Body of pancreas (tissue), 4 donors: Measurements from ENCODE around the gene MROH2B. TPM values are rescaled to one million over a fixed set of nuclear protein-coding genes. Genes with fewer than 3 reads are reported as not detected.

Experiments
- ATAC-seq: fragments of 150-250 bp; one replicate; pipeline ENCODE4 v1.9.1; 2016
- DNase-seq, 4 donors: peaks; one replicate each; pipeline ENCODE4 v3.0.0-alpha.2; 2019
- H3K27ac ChIP-seq, 4 donors: fragments of 200-600 bp; sonication (generic); 1 replicate in 3 of 4; 2 replicates in 1 of 4; pipeline versions ENCODE4 v1.5.1 to v1.6.1; 2016 to 2019; ENCODE audit warnings: mild to moderate bottlenecking in 1 of 4, mixed read lengths in 1 of 4, moderate library complexity in 1 of 4
- H3K27me3 ChIP-seq, 2 donors: fragments of 200-600 bp; sonication (generic); one replicate each; pipeline ENCODE4 v1.6.0; 2016; ENCODE audit warnings: mild to moderate bottlenecking in 1 of 2
- H3K36me3 ChIP-seq, 2 donors: fragments of 200-600 bp; sonication (generic); replicated peaks in 1 of 2; 2 replicates each; pipeline ENCODE4 v1.5.1; 2016; ENCODE audit warnings: low read depth in 2 of 2; ENCODE audit not compliant: insufficient read depth in 1 of 2
- H3K4me1 ChIP-seq: fragments of 200-600 bp; sonication (generic); one replicate; pipeline ENCODE4 v1.6.0; 2016
- H3K4me3 ChIP-seq, 2 donors: fragments of 200-600 bp; sonication (generic); 1 replicate in 1 of 2; 2 replicates in 1 of 2; pipeline ENCODE4 v1.5.1; 2016 to 2019
- H3K9me3 ChIP-seq, 3 donors: fragments of 200-600 bp; sonication (generic); 1 replicate in 2 of 3; 2 replicates in 1 of 3; pipeline ENCODE4 v1.5.1; 2016
- CTCF ChIP-seq, 7 experiments: fragments of 450-650 bp in 4 of 7; fragments of 200-600 bp in 3 of 7; sonication (generic) in 3 of 7; IDR thresholded peaks; one replicate each; pipeline ENCODE4 v1.5.1; 2016 to 2019; ENCODE audit warnings: antibody characterized with exemption in 7 of 7
- POLR2A ChIP-seq, 3 donors: fragments of 450-650 bp; IDR thresholded peaks; one replicate each; pipeline ENCODE4 v1.6.1; 2016; ENCODE audit warnings: antibody characterized with exemption in 3 of 3, mild to moderate bottlenecking in 2 of 3
- whole genome bisulfite sequencing, 2 donors: methylation state at CpG; one replicate each; pipeline ENCODE4 v1.1.5; 2017; 5-methylcytosine and 5-hydroxymethylcytosine counted together
- intact Hi-C: fragments of 100-400 bp; cut with DNase I; formaldehyde crosslinking; loops from one replicate; pipeline ENCODE4 v1.15.1; 2023
- total RNA-seq, 2 donors: library from RNA; depleted of rRNA; stranded (reverse); fragments of >200 nt; gene quantifications; one replicate each; pipeline ENCODE4 v1.1.0, GENCODE V29; 2016

MROH2B gene
- total RNA-seq, 2 donors from 2014 or later: not detected

DNA sequence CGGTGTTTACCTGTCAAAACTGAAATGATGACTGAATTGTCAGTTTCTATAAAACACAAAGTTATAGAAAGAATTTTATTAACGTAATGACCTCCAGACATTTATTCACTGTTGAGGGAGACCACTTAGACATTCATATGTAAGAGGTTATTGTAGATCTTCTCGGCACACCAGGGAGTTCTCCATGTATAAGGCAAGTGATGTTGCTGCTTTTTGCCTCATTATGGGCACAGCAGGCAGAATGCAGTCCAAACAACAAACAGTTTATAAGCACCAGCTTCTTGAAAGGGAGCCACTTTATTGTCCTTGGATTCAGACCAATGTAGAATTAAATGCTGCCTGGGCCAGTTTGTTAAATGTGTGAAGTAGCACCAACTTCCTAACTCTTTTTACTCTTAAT, 95.1 kb downstream of the MROH2B start:
- Histone ChIP-seq H3K4me3 (no peak overlapping the region), H3K36me3 (no peaks in the 10 kb centered on the region), H3K27ac (no peak overlapping the region), H3K27me3 (no peaks in the 10 kb centered on the region), H3K4me1 (no peaks in the 10 kb centered on the region), H3K9me3 (no peaks in the 10 kb centered on the region)
- 66 to 69% methylated on average over 3 of the region's 3 CpGs for WGBS, 2 donors
- no peak for ATAC-seq
- intact Hi-C loops: no loop called here
- TF ChIP-seq POLR2A (IDR thresholded peaks at IDR 0.05): no peak
- no peak for DNase-seq

DNA sequence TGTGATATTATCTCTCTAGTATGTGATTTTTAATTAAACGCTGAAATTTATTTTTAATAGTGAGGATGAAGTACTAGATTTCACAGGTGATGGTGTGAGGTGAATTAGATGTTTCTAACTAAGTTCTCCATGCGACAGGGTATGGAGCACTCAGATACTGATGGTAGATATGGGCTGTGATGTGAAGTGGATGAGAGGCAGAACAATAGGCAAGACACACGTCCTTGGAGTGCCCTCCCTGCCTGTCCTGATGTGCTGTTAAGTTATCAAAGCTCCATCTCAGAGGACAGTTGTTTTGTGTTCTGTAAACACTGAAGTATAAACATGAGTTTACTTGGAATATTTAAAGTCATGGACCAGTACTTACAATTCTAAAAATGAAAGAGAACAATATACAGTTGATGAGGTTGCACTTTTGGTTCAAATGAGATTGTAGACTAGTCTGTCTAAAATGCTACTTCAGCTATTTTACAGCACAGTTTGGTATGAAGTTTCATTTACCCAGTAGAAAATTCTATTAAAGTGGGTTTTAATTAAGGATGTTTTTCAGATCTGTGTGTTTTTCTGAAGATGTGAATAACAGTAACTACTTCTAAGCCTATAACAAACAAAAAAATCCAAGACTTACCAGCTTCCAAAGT, 97.7 kb downstream of the MROH2B start:
- TF ChIP-seq POLR2A (IDR thresholded peaks at IDR 0.05): no peak
- TF ChIP-seq CTCF (IDR thresholded peaks at IDR 0.05): no peak
- 55% methylated on average over 3 of the region's 3 CpGs for WGBS, 2 donors
- no peaks in the 10 kb centered on the region for H3K27me3 ChIP-seq
- no peak overlapping the region for H3K27ac ChIP-seq
- H3K4me3 ChIP-seq: no peak overlapping the region
- DNase-seq: no peak
- H3K4me1 ChIP-seq: no peaks in the 10 kb centered on the region
- ATAC-seq: no peak
- no peaks in the 10 kb centered on the region for H3K36me3 ChIP-seq
- intact Hi-C loops: no loop called here
- no peaks in the 10 kb centered on the region for H3K9me3 ChIP-seq

GRCh38 chr5:40972434-40972833, 98.7 kb downstream of the MROH2B start:
- H3K27ac ChIP-seq: no peak overlapping the region
- no peaks in the 10 kb centered on the region for H3K27me3 ChIP-seq
- no peak for ATAC-seq
- no peaks in the 10 kb centered on the region for H3K9me3 ChIP-seq
- TF ChIP-seq CTCF (IDR thresholded peaks at IDR 0.05) (no peak), POLR2A (IDR thresholded peaks at IDR 0.05) (no peak)
- no peak overlapping the region for H3K4me3 ChIP-seq
- no peaks in the 10 kb centered on the region for H3K4me1 ChIP-seq
- intact Hi-C loops: no loop called here
- H3K36me3 ChIP-seq: no peaks in the 10 kb centered on the region
- DNase-seq: no peak
- 68 to 74% methylated on average over 2 of the region's 2 CpGs for WGBS, 2 donors

GRCh38 chr5:40962207-40962955, 108.8 kb downstream of the MROH2B start:
- Histone ChIP-seq H3K27ac (no peak overlapping the region), H3K4me1 (no peaks in the 10 kb centered on the region), H3K27me3 (no peaks in the 10 kb centered on the region), H3K9me3 (peaks cover 0 to 6% (median 0%) of the 10 kb centered on the region in 3 donors), H3K36me3 (no peaks in the 10 kb centered on the region), H3K4me3 (no peak overlapping the region)
- no peak for TF ChIP-seq CTCF (IDR thresholded peaks at IDR 0.05)
- no peak for TF ChIP-seq POLR2A (IDR thresholded peaks at IDR 0.05)
- no peak for ATAC-seq
- WGBS, 2 donors: 58 to 77% methylated on average over 4 of the region's 4 CpGs
- no peak for DNase-seq
- intact Hi-C loops: no loop called here

GRCh38 chr5:40960037-40960436, 111.1 kb downstream of the MROH2B start:
- H3K4me3 ChIP-seq: no peak overlapping the region
- H3K27ac ChIP-seq: no peak overlapping the region
- intact Hi-C loops: no loop called here
- TF ChIP-seq POLR2A (IDR thresholded peaks at IDR 0.05): no peak
- TF ChIP-seq CTCF (IDR thresholded peaks at IDR 0.05): no peak
- no peaks in the 10 kb centered on the region for H3K36me3 ChIP-seq
- no peaks in the 10 kb centered on the region for H3K4me1 ChIP-seq
- no peak for ATAC-seq
- no peaks in the 10 kb centered on the region for H3K27me3 ChIP-seq
- DNase-seq: no peak
- peaks cover 0 to 6% (median 0%) of the 10 kb centered on the region in 3 donors for H3K9me3 ChIP-seq
- WGBS, 2 donors: 83 to 88% methylated on average over 1 of the region's 1 CpG
